OCI-LY7 (cell line): ENCODE results near the gene GGA1. TPM values are rescaled to one million over a fixed set of nuclear protein-coding genes. Genes with fewer than 3 reads are reported as not detected.

Experiments used
- BruUV-seq: library from RNA; stranded (reverse); fragments of 400-500 nt; replicated peaks from 2 replicates; lab custom pipeline; 2021; lab: Mats Ljungman, UMichigan
- CTCF ChIA-PET: fragments of 300-600 bp; sonication (Branson Sonifier 250); formaldehyde crosslinking; loops from one replicate; lab custom pipeline; 2022; ENCODE audit warnings: antibody characterized with exemption; ENCODE audit not compliant: unreplicated experiment; lab: Charles Lee
- POLR2A ChIA-PET: fragments of 300-600 bp; sonication (Branson Sonifier 250); formaldehyde crosslinking; loops from one replicate; lab custom pipeline; 2022; ENCODE audit warnings: antibody characterized with exemption; lab: Charles Lee
- DNase-seq: peaks from one replicate; pipeline ENCODE4 v3.0.0-alpha.2; 2015; ENCODE audit warnings: low spot score
- H2AFZ ChIP-seq: fragments of 200-600 bp; sonication (generic), shearing (Covaris generic); 2 replicates; pipeline ENCODE4 v1.6.1; 2014; ENCODE audit warnings: mild to moderate bottlenecking, antibody characterized with exemption, low read length, moderate library complexity
- H3K27ac ChIP-seq: fragments of 200-600 bp; sonication (generic); 2 replicates; pipeline ENCODE4 v1.5.1; 2014; ENCODE audit warnings: mixed run types, low read depth, mild to moderate bottlenecking, moderate library complexity, low read length, inconsistent platforms; ENCODE audit not compliant: poor library complexity, severe bottlenecking
- H3K36me3 ChIP-seq: fragments of 200-600 bp; sonication (generic); 2 replicates; pipeline ENCODE4 v1.6.1; 2014; ENCODE audit warnings: mild to moderate bottlenecking, antibody characterized with exemption, low read length, moderate library complexity, mixed read lengths; ENCODE audit not compliant: insufficient read depth
- H3K4me1 ChIP-seq: fragments of 200-600 bp; sonication (generic); 2 replicates; pipeline ENCODE4 v1.5.1; 2014; ENCODE audit warnings: mild to moderate bottlenecking, low read length; ENCODE audit not compliant: insufficient read depth, poor library complexity, severe bottlenecking
- H3K4me2 ChIP-seq: fragments of 200-600 bp; sonication (generic); 2 replicates; pipeline ENCODE4 v1.6.1; 2014; ENCODE audit warnings: mild to moderate bottlenecking, low read length
- H3K4me3 ChIP-seq: fragments of 200-600 bp; sonication (generic); 2 replicates; pipeline ENCODE4 v1.5.1; 2014; ENCODE audit warnings: mild to moderate bottlenecking, low read depth, low read length; ENCODE audit not compliant: poor library complexity, severe bottlenecking
- H3K79me2 ChIP-seq: fragments of 200-600 bp; sonication (generic); 2 replicates; pipeline ENCODE4 v1.6.1; 2016; ENCODE audit warnings: low read depth, mild to moderate bottlenecking, low read length, moderate library complexity, mixed read lengths; ENCODE audit not compliant: insufficient read depth
- H3K9me2 ChIP-seq: fragments of 200-600 bp; sonication (generic); 2 replicates; pipeline ENCODE4 v1.6.1; 2016; ENCODE audit warnings: mild to moderate bottlenecking, low read length, mixed read lengths; ENCODE audit not compliant: insufficient read depth
- H3K9me3 ChIP-seq: fragments of 200-600 bp; sonication (generic); 2 replicates; pipeline ENCODE4 v1.6.1; 2014; ENCODE audit warnings: mild to moderate bottlenecking, mixed run types, low read length, mixed read lengths
- H4K20me1 ChIP-seq: fragments of 200-600 bp; sonication (generic); 2 replicates; pipeline ENCODE4 v1.6.1; 2014; ENCODE audit warnings: mild to moderate bottlenecking, antibody characterized with exemption, low read length, moderate library complexity, mixed read lengths; ENCODE audit not compliant: insufficient read depth
- EZH2phosphoT487 ChIP-seq: fragments of 200-600 bp; sonication (generic); IDR thresholded peaks from 2 replicates; pipeline ENCODE4 v1.6.1; 2018; ENCODE audit warnings: low read depth, borderline replicate concordance, mild to moderate bottlenecking, mixed run types, antibody characterized with exemption, low read length, moderate library complexity, mixed read lengths
- intact Hi-C: fragments of 100-400 bp; cut with micrococcal nuclease; formaldehyde crosslinking; loops from one replicate; pipeline ENCODE4 v1.10.0; 2022; ENCODE audit not compliant: unreplicated experiment
- total RNA-seq, 2 experiments: library from RNA; depleted of rRNA in 1 of 2; stranded (reverse); fragments of >200 nt in 1 of 2; shearing (Covaris generic) in 1 of 2; gene quantifications; 2 replicates each; pipeline ENCODE4 v1.2.3, GENCODE V29; 2014 to 2022
- TF ChIP-seq, protein P1 (sequence below): fragments of 200-600 bp; sonication (generic); conservative IDR thresholded peaks from 2 replicates; pipeline ENCODE4 v1.5.1; 2014; ENCODE audit warnings: mild to moderate bottlenecking, antibody characterized with exemption, low read length, moderate library complexity, mixed read lengths

Gene GGA1
- total RNA-seq, 2 experiments from 2014 or later, result 127 to 172 TPM

DNA sequence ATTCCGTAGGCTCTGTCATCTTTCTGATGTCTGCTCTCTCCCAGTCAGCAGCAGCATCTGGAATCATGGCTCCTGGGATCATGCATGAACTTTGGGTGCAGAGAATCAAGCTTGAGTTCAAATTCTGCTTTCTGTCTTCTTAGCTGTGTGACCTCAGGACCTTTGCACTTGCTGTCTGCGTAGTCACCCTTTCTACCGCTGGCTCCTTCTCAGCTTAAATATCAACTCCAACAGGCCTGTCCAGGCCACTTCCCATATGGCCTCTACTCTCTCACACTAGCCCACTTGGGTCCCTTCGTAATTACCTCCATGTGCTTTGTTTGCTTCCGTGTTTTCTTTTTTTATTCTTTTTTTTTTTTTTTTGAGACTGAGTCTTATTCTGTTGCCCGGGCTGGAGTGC is 4.6 kb upstream of the GGA1 start:
- no peak for DNase-seq
- CTCF ChIA-PET, result no interaction called here
- intact Hi-C loops, result no loop called here

GRCh38 chr22:37604875-37605274 is 3.8 kb upstream of the GGA1 start:
- POLR2A ChIA-PET, result no interaction called here
- H3K9me2 ChIP-seq, result no peaks in the 10 kb centered on the region
- no TSS peak for BruUV-seq
- no peaks in the 10 kb centered on the region for H3K36me3 ChIP-seq
- peaks cover 34% of the 10 kb centered on the region for H3K4me1 ChIP-seq
- peak overlapping the region; percentile 30 for H3K4me2 ChIP-seq
- DNase-seq, result peak; percentile 41
- CTCF ChIA-PET, result interaction anchor here (1.6 kb wide), 1 partner anchor 12 kb away, joined by 5 read pairs; no protein-coding TSS in a partner anchor
- H3K4me3 ChIP-seq, result no peak overlapping the region
- peak overlapping the region; percentile 89 for H2AFZ ChIP-seq
- intact Hi-C loops, result loop anchor here (5.0 kb wide), 2 partner anchors 37 to 72 kb away; partner anchors contain the start of gene LGALS1
- TF ChIP-seq EZH2phosphoT487, result no peak
- TF ChIP-seq, protein P1, sequence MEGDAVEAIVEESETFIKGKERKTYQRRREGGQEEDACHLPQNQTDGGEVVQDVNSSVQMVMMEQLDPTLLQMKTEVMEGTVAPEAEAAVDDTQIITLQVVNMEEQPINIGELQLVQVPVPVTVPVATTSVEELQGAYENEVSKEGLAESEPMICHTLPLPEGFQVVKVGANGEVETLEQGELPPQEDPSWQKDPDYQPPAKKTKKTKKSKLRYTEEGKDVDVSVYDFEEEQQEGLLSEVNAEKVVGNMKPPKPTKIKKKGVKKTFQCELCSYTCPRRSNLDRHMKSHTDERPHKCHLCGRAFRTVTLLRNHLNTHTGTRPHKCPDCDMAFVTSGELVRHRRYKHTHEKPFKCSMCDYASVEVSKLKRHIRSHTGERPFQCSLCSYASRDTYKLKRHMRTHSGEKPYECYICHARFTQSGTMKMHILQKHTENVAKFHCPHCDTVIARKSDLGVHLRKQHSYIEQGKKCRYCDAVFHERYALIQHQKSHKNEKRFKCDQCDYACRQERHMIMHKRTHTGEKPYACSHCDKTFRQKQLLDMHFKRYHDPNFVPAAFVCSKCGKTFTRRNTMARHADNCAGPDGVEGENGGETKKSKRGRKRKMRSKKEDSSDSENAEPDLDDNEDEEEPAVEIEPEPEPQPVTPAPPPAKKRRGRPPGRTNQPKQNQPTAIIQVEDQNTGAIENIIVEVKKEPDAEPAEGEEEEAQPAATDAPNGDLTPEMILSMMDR, result no peak
- no peaks in the 10 kb centered on the region for H4K20me1 ChIP-seq
- H3K27ac ChIP-seq, result no peak overlapping the region
- H3K79me2 ChIP-seq, result peaks cover 10% of the 10 kb centered on the region
- no peaks in the 10 kb centered on the region for H3K9me3 ChIP-seq

More for the DNA sequence above, 4.6 kb upstream of the GGA1 start:
- Histone ChIP-seq H3K27ac (no peak overlapping the region), H3K79me2 (peaks cover 2% of the 10 kb centered on the region; the same call in 1 of the 2 replicates), H3K4me3 (no peak overlapping the region), H3K4me2 (no peak overlapping the region), H4K20me1 (no peaks in the 10 kb centered on the region), H3K9me3 (no peaks in the 10 kb centered on the region), H2AFZ (no peak overlapping the region), H3K4me1 (peaks cover 34% of the 10 kb centered on the region), H3K36me3 (no peaks in the 10 kb centered on the region), H3K9me2 (no peaks in the 10 kb centered on the region)
- BruUV-seq, result no TSS peak
- POLR2A ChIA-PET, result interaction anchor here (0.9 kb wide), 1 partner anchor 12 kb away, joined by 4 read pairs; no protein-coding TSS in a partner anchor
- TF ChIP-seq EZH2phosphoT487, result no peak

GRCh38 chr22:37607010-37607934 is 1.4 kb upstream of the GGA1 start:
- peak overlapping the region; percentile 63 for H3K4me3 ChIP-seq
- H4K20me1 ChIP-seq, result no peaks in the 10 kb centered on the region
- peak; percentile 87 for DNase-seq
- no peaks in the 10 kb centered on the region for H3K9me3 ChIP-seq
- peak overlapping the region; percentile 94 for H3K4me2 ChIP-seq
- H3K79me2 ChIP-seq, result peaks cover 32% of the 10 kb centered on the region
- BruUV-seq, result no TSS peak
- peak overlapping the region; percentile 90 for H3K27ac ChIP-seq
- H3K9me2 ChIP-seq, result no peaks in the 10 kb centered on the region
- intact Hi-C loops, result loop anchor here (5.0 kb wide), 2 partner anchors 35 to 70 kb away; partner anchors contain the start of gene LGALS1
- TF ChIP-seq, protein P1, result peak; percentile 99
- no peak for TF ChIP-seq EZH2phosphoT487
- H3K4me1 ChIP-seq, result peaks cover 40% of the 10 kb centered on the region
- CTCF ChIA-PET, result interaction anchor here (0.6 to 1.0 kb wide), 5 partner anchors 12 to 750 kb away, joined by 3 to 4 read pairs (median 3); no protein-coding TSS in a partner anchor
- peak overlapping the region; percentile 94; the same call in 1 of the 2 replicates for H2AFZ ChIP-seq
- POLR2A ChIA-PET, result interaction anchor here (0.7 to 3.3 kb wide), 11 partner anchors 11 to 279 kb away, joined by 3 to 25 read pairs (median 4); partner anchors contain the start of genes NOL12 and PDXP
- peaks cover 17% of the 10 kb centered on the region for H3K36me3 ChIP-seq
